ENCODE measurements around the gene IL17F.

The IL17F gene

GRCh38 chr6:52230685-52231084 lies 13.6 kb downstream of the IL17F start:
- no peaks in the 10 kb centered on the region for H3K9me3 ChIP-seq
- no peak overlapping the region for H3K4me3 ChIP-seq (ENCODE audit: low read depth, low read length)
- no peaks in the 10 kb centered on the region; the same call in 1 of the 2 replicates for H3K4me1 ChIP-seq
- H3K27me3 ChIP-seq = no peaks in the 10 kb centered on the region; the same call in 1 of the 2 replicates
- no peaks in the 10 kb centered on the region for H3K36me3 ChIP-seq
- DNase-seq = no peak
- no peak for TF ChIP-seq CTCF (IDR thresholded peaks at IDR 0.05; ENCODE audit: low read depth, low read length)

DNA sequence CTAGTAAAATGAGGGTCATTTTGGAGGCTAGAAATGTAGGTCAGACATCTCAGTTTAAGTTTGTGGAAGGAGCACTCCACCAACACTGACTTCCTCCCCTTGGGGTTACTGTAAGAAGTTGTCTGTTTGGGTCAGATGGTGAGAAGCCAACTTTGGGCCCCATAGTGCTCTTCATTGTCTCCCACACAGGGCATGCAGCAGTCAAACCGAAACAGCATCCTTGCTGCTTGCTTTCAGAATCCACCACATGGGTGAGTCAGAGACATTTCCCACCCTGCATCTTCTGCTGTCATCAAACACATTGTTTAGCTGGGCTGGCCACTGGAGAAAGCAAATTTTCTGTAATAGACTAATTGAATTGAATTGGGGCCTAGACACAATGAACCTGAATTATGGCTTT lies 16.8 kb downstream of the IL17F start:
- no peaks in the 10 kb centered on the region for H3K36me3 ChIP-seq
- no peaks in the 10 kb centered on the region for H3K9me3 ChIP-seq
- DNase-seq = no peak
- no peaks in the 10 kb centered on the region for H3K27me3 ChIP-seq
- no peak for TF ChIP-seq CTCF (IDR thresholded peaks at IDR 0.05; ENCODE audit: low read depth, low read length)
- H3K4me1 ChIP-seq = no peaks in the 10 kb centered on the region
- no peak overlapping the region for H3K4me3 ChIP-seq (ENCODE audit: low read depth, low read length)

DNA sequence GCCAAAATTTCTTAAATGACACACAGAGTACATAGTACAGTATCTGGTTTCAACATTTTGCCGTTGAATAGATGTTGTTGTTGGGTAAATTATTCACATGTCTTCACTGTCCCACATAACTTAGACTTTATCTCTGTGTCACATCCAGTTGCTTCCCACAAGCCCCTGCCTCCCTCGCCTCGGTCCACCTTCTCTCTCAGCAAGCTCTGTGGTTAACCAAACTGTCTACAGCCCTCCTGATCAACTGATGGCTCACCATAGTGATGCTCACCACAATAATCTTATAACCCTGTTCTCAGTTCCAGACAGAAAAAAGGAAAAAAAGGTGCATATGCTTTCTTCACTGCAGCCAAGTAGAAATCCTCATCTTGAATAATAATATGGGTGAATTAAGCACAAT lies 23.0 kb downstream of the IL17F start:
- H3K4me1 ChIP-seq = no peaks in the 10 kb centered on the region

GRCh38 chr6:52217761-52218160 lies 26.5 kb downstream of the IL17F start:
- no peaks in the 10 kb centered on the region for H3K36me3 ChIP-seq
- no peak overlapping the region for H3K4me3 ChIP-seq (ENCODE audit: low read depth, low read length)
- no peak for DNase-seq
- no peaks in the 10 kb centered on the region for H3K9me3 ChIP-seq
- no peak for TF ChIP-seq CTCF (IDR thresholded peaks at IDR 0.05; ENCODE audit: low read depth, low read length)
- H3K27me3 ChIP-seq = no peaks in the 10 kb centered on the region
- H3K4me1 ChIP-seq = no peaks in the 10 kb centered on the region

More for the DNA sequence above, 23.0 kb downstream of the IL17F start:
- Histone ChIP-seq H3K27me3 (no peaks in the 10 kb centered on the region), H3K9me3 (no peaks in the 10 kb centered on the region), H3K36me3 (no peaks in the 10 kb centered on the region), H3K4me3 (ENCODE audit: low read depth, low read length) (no peak overlapping the region)
- no peak for TF ChIP-seq CTCF (IDR thresholded peaks at IDR 0.05; ENCODE audit: low read depth, low read length)
- no peak for DNase-seq

GRCh38 chr6:52216932-52217575 lies 27.2 kb downstream of the IL17F start:
- Histone ChIP-seq H3K36me3 (no peaks in the 10 kb centered on the region), H3K4me3 (ENCODE audit: low read depth, low read length) (no peak overlapping the region), H3K27me3 (no peaks in the 10 kb centered on the region; the same call in 1 of the 2 replicates), H3K4me1 (no peaks in the 10 kb centered on the region), H3K9me3 (no peaks in the 10 kb centered on the region)
- DNase-seq = no peak
- TF ChIP-seq CTCF (IDR thresholded peaks at IDR 0.05; ENCODE audit: low read depth, low read length) = no peak

- H3K27me3 ChIP-seq = no peaks in the 10 kb centered on the region; the same call in 1 of the 2 replicates
- H3K36me3 ChIP-seq = no peaks in the 10 kb centered on the region
- no peak overlapping the region for H3K4me3 ChIP-seq (ENCODE audit: low read depth, low read length)
- TF ChIP-seq CTCF (IDR thresholded peaks at IDR 0.05; ENCODE audit: low read depth, low read length) = no peak
- no peak for DNase-seq
- no peaks in the 10 kb centered on the region for H3K9me3 ChIP-seq
- no peaks in the 10 kb centered on the region for H3K4me1 ChIP-seq
These were observed 28.5 kb downstream of the IL17F start for GRCh38 chr6:52215787-52216186.

All from BE2C (cell line).